Measurements from ENCODE around the gene TAMM41.

GRCh38 chr3:11846281-11847266 is at the start of gene TAMM41:
- TF ChIP-seq MEIS1 (CRISPR knock-in tag; IDR thresholded peaks at IDR 0.05; ENCODE audit: borderline replicate concordance) (no peak), ZNF10 (tag by site-specific recombination; IDR thresholded peaks at IDR 0.05) (peak; percentile 26; the same call in 1 of the 2 replicates), ZNF670 (tag by site-specific recombination; IDR thresholded peaks at IDR 0.05; ENCODE audit: low read depth) (no peak), BCL11A (tag by site-specific recombination; IDR thresholded peaks at IDR 0.05; ENCODE audit: low read depth) (no peak), CTCF (tag by site-specific recombination; IDR thresholded peaks at IDR 0.05) (peak; percentile 99), KLF1 (tag by site-specific recombination; IDR thresholded peaks at IDR 0.05) (peak; percentile 95), ZNF658 (tag by site-specific recombination; IDR thresholded peaks at IDR 0.05) (no peak), OVOL3 (tag by site-specific recombination; IDR thresholded peaks at IDR 0.05) (0 out of 2 replicates have a peak, but pooled peaks have one; percentile 17), HOXA7 (CRISPR knock-in tag; IDR thresholded peaks at IDR 0.05; ENCODE audit: borderline replicate concordance) (no peak), ZNF521 (tag by site-specific recombination; IDR thresholded peaks at IDR 0.05) (no peak)

Data from HEK293 (cell line).